DND-41 (cell line): Measurements from ENCODE around the gene DHCR24.
"Not testable (repeated sequence)": the region's sequence is repeated elsewhere in the genome, so short reads cannot be mapped to it uniquely, and the experiment has no call there.

Source experiments
- ATAC-seq: fragments of 200-7000 bp; cut with Tn5 transposase; 3 replicates; pipeline ENCODE4 v1.9.1; 2021; ENCODE audit warnings: low read depth; ENCODE audit not compliant: insufficient read depth
- DNase-seq: peaks from one replicate; pipeline ENCODE4 v3.0.0-alpha.2; 2020
- H2AFZ ChIP-seq: 2 replicates; pipeline ENCODE4 v1.6.0; 2012; ENCODE audit warnings: low read depth, low read length
- H3K27ac ChIP-seq: 2 replicates; pipeline ENCODE4 v1.5.1; 2012; ENCODE audit warnings: low read length, inconsistent platforms
- H3K27me3 ChIP-seq: fragments of 200-600 bp; sonication (generic); 2 replicates; pipeline ENCODE4 v1.6.0; 2012; ENCODE audit warnings: low read length, mild to moderate bottlenecking, inconsistent platforms; ENCODE audit not compliant: insufficient read depth, poor library complexity
- H3K36me3 ChIP-seq: 2 replicates; pipeline ENCODE4 v1.5.1; 2012; ENCODE audit warnings: low read length, inconsistent platforms; ENCODE audit not compliant: insufficient read depth
- H3K4me1 ChIP-seq: 2 replicates; pipeline ENCODE4 v1.5.1; 2012; ENCODE audit warnings: mild to moderate bottlenecking, low read length; ENCODE audit not compliant: insufficient read depth
- H3K4me2 ChIP-seq: 2 replicates; pipeline ENCODE4 v1.6.0; 2012; ENCODE audit warnings: mild to moderate bottlenecking, moderate library complexity, low read length, inconsistent platforms; ENCODE audit not compliant: insufficient read depth
- H3K4me3 ChIP-seq, 2 experiments: fragments of 200-600 bp in 1 of 2; shearing (Covaris generic) in 1 of 2; 2 replicates each; pipeline ENCODE4 v1.5.1; 2012 to 2016; ENCODE audit warnings: inconsistent platforms in 2 of 2, low read length in 2 of 2, mild to moderate bottlenecking in 2 of 2, low read depth in 1 of 2, moderate library complexity in 1 of 2
- H3K79me2 ChIP-seq: 2 replicates; pipeline ENCODE4 v1.6.0; 2012; ENCODE audit warnings: low read length, inconsistent platforms; ENCODE audit not compliant: insufficient read depth
- H3K9ac ChIP-seq: 2 replicates; pipeline ENCODE4 v1.6.0; 2012; ENCODE audit warnings: low read depth, mild to moderate bottlenecking, inconsistent platforms, low read length, moderate library complexity
- H3K9me3 ChIP-seq: 2 replicates; pipeline ENCODE4 v1.5.1; 2012; ENCODE audit warnings: low read length, moderate library complexity, mild to moderate bottlenecking, inconsistent platforms; ENCODE audit not compliant: insufficient read depth, severe bottlenecking
- H4K20me1 ChIP-seq: 2 replicates; pipeline ENCODE4 v1.6.0; 2012; ENCODE audit warnings: low read length; ENCODE audit not compliant: insufficient read depth
- CTCF ChIP-seq: IDR thresholded peaks from 2 replicates; pipeline ENCODE4 v1.5.1; 2012; ENCODE audit warnings: borderline replicate concordance, low read length, moderate library complexity, mild to moderate bottlenecking; ENCODE audit not compliant: poor library complexity, severe bottlenecking; ENCODE audit errors: extremely low read depth
- EZH2 ChIP-seq: IDR thresholded peaks from 3 replicates; pipeline ENCODE4 v1.6.1; 2012; ENCODE audit warnings: borderline replicate concordance, low read depth, mild to moderate bottlenecking, moderate library complexity, low read length, inconsistent platforms; ENCODE audit not compliant: severe bottlenecking

The DHCR24 gene

GRCh38 chr1:54922040-54922761, 35.2 kb upstream of the DHCR24 start:
- H4K20me1 ChIP-seq: no peaks in the 10 kb centered on the region
- no peaks in the 10 kb centered on the region for H3K4me1 ChIP-seq
- TF ChIP-seq EZH2: no peak
- no peak for TF ChIP-seq CTCF
- no peak overlapping the region for H3K4me3 ChIP-seq
- no peak for DNase-seq
- H3K79me2 ChIP-seq: no peaks in the 10 kb centered on the region
- ATAC-seq: no peak
- peaks cover 4% of the 10 kb centered on the region for H3K27me3 ChIP-seq
- no peaks in the 10 kb centered on the region for H3K9me3 ChIP-seq
- no peak overlapping the region for H3K27ac ChIP-seq
- no peak overlapping the region for H3K4me2 ChIP-seq
- no peak overlapping the region for H2AFZ ChIP-seq
- H3K36me3 ChIP-seq: no peaks in the 10 kb centered on the region
- H3K9ac ChIP-seq: no peak overlapping the region

- no peak for TF ChIP-seq EZH2
- TF ChIP-seq CTCF: no peak
- Histone ChIP-seq H3K9ac (no peak overlapping the region), H2AFZ (no peak overlapping the region), H3K27me3 (no peaks in the 10 kb centered on the region), H3K79me2 (no peaks in the 10 kb centered on the region), H4K20me1 (no peaks in the 10 kb centered on the region), H3K36me3 (no peaks in the 10 kb centered on the region), H3K4me3 (no peak overlapping the region), H3K27ac (no peak overlapping the region), H3K4me1 (no peaks in the 10 kb centered on the region), H3K4me2 (no peak overlapping the region), H3K9me3 (no peaks in the 10 kb centered on the region)
- ATAC-seq (no peak), DNase-seq (no peak)
Observed at GRCh38 chr1:54919367-54920359, 32.7 kb upstream of the DHCR24 start.

- DNase-seq, H3K4me3 ChIP-seq, H3K36me3 ChIP-seq, H3K9ac ChIP-seq, H4K20me1 ChIP-seq, H3K27ac ChIP-seq, H3K79me2 ChIP-seq, H2AFZ ChIP-seq, H3K4me1 ChIP-seq, H3K27me3 ChIP-seq, H3K9me3 ChIP-seq, H3K4me2 ChIP-seq, ATAC-seq: not testable (repeated sequence)
Observed at GRCh38 chr1:54911076-54911475, 24.1 kb upstream of the DHCR24 start.

- no peak overlapping the region for H3K4me3 ChIP-seq
- no peaks in the 10 kb centered on the region for H3K36me3 ChIP-seq
- ATAC-seq (no peak), DNase-seq (no peak)
- H3K9ac ChIP-seq: no peak overlapping the region
- H3K9me3 ChIP-seq: no peaks in the 10 kb centered on the region
- peaks cover 9% of the 10 kb centered on the region for H3K27me3 ChIP-seq
- no peaks in the 10 kb centered on the region for H4K20me1 ChIP-seq
- TF ChIP-seq EZH2: no peak
- no peak for TF ChIP-seq CTCF
- H3K4me2 ChIP-seq: no peak overlapping the region
- H3K4me1 ChIP-seq: no peaks in the 10 kb centered on the region
- H3K27ac ChIP-seq: no peak overlapping the region
- no peaks in the 10 kb centered on the region for H3K79me2 ChIP-seq
- no peak overlapping the region for H2AFZ ChIP-seq
Observed at GRCh38 chr1:54906586-54906985, 19.6 kb upstream of the DHCR24 start.
